Heart left ventricle (tissue), 13 donors: ENCODE results near the gene TARBP2.

Source experiments
- CTCF ChIP-seq, 12 donors: fragments of 200-600 bp; sonication (generic) in 4 of 12; IDR thresholded peaks; one replicate each; pipeline versions ENCODE4 v1.5.0 to v1.8.0; 2018 to 2022; ENCODE audit warnings: antibody characterized with exemption in 12 of 12, mild to moderate bottlenecking in 5 of 12
- POLR2A ChIP-seq, 2 donors: fragments of 450-650 bp; IDR thresholded peaks; one replicate each; pipeline ENCODE4 v1.6.1; 2017; ENCODE audit warnings: antibody characterized with exemption in 2 of 2, mild to moderate bottlenecking in 2 of 2, moderate library complexity in 2 of 2
- donor health status: ischemic (EF 13 %, LVEDD 7.1; RV severe dilation, severe dysfunction).
- donor health status: DM: no; HTN: yes; CAD: no.
- donor health status: DM: no; HTN: no; CAD: no.
- donor health status: ischemic (EF 25% LVEDD 6.9; RV normal size, moderate dysfunction).
- donor health status: ischemic (EF 25% LVEDD 5.7; RV mildly dilated, moderate dysfunction).
- donor health status: ischemic (EF 35%, LVEDD 5.7; RV mildly dilated, moderate dysfunction).
- donor health status: nonischemic (EF 11% LVEDD 7.7; RV severe dilation, severe dysfunction).
- donor health status: DM: yes; HTN: yes; CAD: no.
- donor health status: PGD.
- donor health status: ischemic (EF 29% LVEDD 5.4; RV normal size, mild dysfunction).
- donor health status: nonischemic (EF 23%, LVEDD 6.1; RV moderate dilation, normal function).

GRCh38 chr12:53533471-53533870, 32.4 kb downstream of the TARBP2 start:
- TF ChIP-seq CTCF (IDR thresholded peaks at IDR 0.05) (no peak), POLR2A (IDR thresholded peaks at IDR 0.05) (no peak)
